AG04450 (cell line): ENCODE data around the gene SF3A1. TPM values are rescaled to one million over a fixed set of nuclear protein-coding genes. Genes with fewer than 3 reads are reported as not detected.

Experiments used
- CTCF ChIA-PET: fragments of 300-600, 350-600 bp; formaldehyde crosslinking; extraction: SDS; loops from one replicate; lab custom pipeline; 2022; ENCODE audit warnings: antibody characterized with exemption, inconsistent platforms; lab: Charles Lee
- POLR2A ChIA-PET: fragments of 350-600 bp; formaldehyde crosslinking; extraction: SDS; loops from one replicate; lab custom pipeline; 2021; ENCODE audit warnings: antibody characterized with exemption, inconsistent platforms; lab: Yijun Ruan, JAX
- DNase-seq: peaks from one replicate; pipeline ENCODE4 v3.0.0-alpha.2; 2011; ENCODE audit warnings: low read depth, low spot score
- H3K27ac ChIP-seq: one replicate; pipeline ENCODE4 v1.5.1; 2012; ENCODE audit warnings: low read depth, low read length, control low read depth
- H3K27me3 ChIP-seq: one replicate; pipeline ENCODE4 v1.6.0; 2012; ENCODE audit warnings: low read length; ENCODE audit not compliant: control insufficient read depth, insufficient read depth
- H3K4me3 ChIP-seq: 2 replicates; pipeline ENCODE4 v1.5.1; 2011; ENCODE audit warnings: mild to moderate bottlenecking, low read depth, low read length, control low read depth
- H3K9me3 ChIP-seq: 2 replicates; pipeline ENCODE4 v1.5.1; 2012; ENCODE audit warnings: low read length; ENCODE audit not compliant: control insufficient read depth, insufficient read depth
- polyA plus RNA-seq: library from polyadenylated mRNA; depleted of rRNA; stranded (reverse); fragments of >200 nt; gene quantifications from 2 replicates; pipeline ENCODE4 v1.2.3, GENCODE V29; 2011; rRNA removed
- TF ChIP-seq, protein P1 (sequence below): IDR thresholded peaks from 2 replicates; pipeline ENCODE4 v1.5.1; 2011; ENCODE audit warnings: low read depth, low read length, control low read depth, inconsistent platforms

SF3A1 gene
- polyA plus RNA-seq, 1 experiment, result 53.1 TPM

DNA sequence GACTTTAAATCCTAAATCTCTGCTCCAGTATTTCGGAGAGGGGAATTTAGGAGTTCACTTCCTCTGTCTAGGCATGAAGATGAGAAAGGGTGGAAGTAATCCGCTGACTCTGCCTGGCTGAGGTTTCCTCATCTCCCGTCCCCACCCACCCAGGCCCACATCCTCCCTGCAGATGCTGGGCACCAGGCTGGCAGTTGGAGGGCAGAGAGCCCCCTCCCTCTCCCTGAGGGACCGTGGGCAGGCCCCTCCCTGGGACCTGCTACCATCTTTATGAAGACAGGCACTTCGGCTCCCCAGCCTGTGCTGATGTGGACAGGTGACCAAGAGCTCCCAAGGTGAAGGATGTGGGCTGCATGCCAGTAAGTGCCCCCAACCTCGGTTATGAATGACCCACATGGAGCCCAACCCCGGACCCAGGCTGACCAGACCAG is 74.1 kb downstream of the SF3A1 start:
- POLR2A ChIA-PET, result no interaction called here
- CTCF ChIA-PET, result interaction anchor here (1.7 kb wide), 1 partner anchor 19 kb away, joined by 7 read pairs; no protein-coding TSS in a partner anchor
- Histone ChIP-seq H3K4me3 (no peak overlapping the region), H3K9me3 (no peaks in the 10 kb centered on the region), H3K27me3 (no peaks in the 10 kb centered on the region), H3K27ac (no peak overlapping the region)
- TF ChIP-seq, protein P1, sequence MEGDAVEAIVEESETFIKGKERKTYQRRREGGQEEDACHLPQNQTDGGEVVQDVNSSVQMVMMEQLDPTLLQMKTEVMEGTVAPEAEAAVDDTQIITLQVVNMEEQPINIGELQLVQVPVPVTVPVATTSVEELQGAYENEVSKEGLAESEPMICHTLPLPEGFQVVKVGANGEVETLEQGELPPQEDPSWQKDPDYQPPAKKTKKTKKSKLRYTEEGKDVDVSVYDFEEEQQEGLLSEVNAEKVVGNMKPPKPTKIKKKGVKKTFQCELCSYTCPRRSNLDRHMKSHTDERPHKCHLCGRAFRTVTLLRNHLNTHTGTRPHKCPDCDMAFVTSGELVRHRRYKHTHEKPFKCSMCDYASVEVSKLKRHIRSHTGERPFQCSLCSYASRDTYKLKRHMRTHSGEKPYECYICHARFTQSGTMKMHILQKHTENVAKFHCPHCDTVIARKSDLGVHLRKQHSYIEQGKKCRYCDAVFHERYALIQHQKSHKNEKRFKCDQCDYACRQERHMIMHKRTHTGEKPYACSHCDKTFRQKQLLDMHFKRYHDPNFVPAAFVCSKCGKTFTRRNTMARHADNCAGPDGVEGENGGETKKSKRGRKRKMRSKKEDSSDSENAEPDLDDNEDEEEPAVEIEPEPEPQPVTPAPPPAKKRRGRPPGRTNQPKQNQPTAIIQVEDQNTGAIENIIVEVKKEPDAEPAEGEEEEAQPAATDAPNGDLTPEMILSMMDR, result no peak
- no peak for DNase-seq

Other genes with a start within 250 kb of the SF3A1 start
- gene LIF, start 110.1 kb downstream of the SF3A1 start, polyA plus RNA-seq, result 53.9 and 121 TPM in 2 replicates
- gene OSM, start 90.0 kb downstream of the SF3A1 start, polyA plus RNA-seq, result not detected in 2 replicates
- 12.0 and 15.3 TPM in 2 replicates for gene CASTOR1, start 67.4 kb downstream of the SF3A1 start, polyA plus RNA-seq
- gene TBC1D10A, start 30.0 kb downstream of the SF3A1 start, polyA plus RNA-seq, result 14.5 and 17.5 TPM in 2 replicates
- 1.6 and 1.8 TPM in 2 replicates for gene CCDC157, start 113 bp upstream of the SF3A1 start, polyA plus RNA-seq
- gene RNF215, start 30.5 kb upstream of the SF3A1 start, polyA plus RNA-seq, result 11.4 and 12.1 TPM in 2 replicates
- 15.8 and 17.7 TPM in 2 replicates for gene SEC14L2, start 40.1 kb upstream of the SF3A1 start, polyA plus RNA-seq
- 4.1 and 4.2 TPM in 2 replicates for gene MTFP1, start 68.9 kb upstream of the SF3A1 start, polyA plus RNA-seq
- not detected in 2 replicates for gene SEC14L3, start 115.1 kb upstream of the SF3A1 start, polyA plus RNA-seq
- not detected in 2 replicates for gene SEC14L4, start 148.8 kb upstream of the SF3A1 start, polyA plus RNA-seq
- 0.06 and 0.19 TPM in 2 replicates for gene SEC14L6, start 189.8 kb upstream of the SF3A1 start, polyA plus RNA-seq
- gene GAL3ST1, start 217.8 kb upstream of the SF3A1 start, polyA plus RNA-seq, result 0.06 and 0.14 TPM in 2 replicates
- gene PES1, start 235.0 kb upstream of the SF3A1 start, polyA plus RNA-seq, result 70.2 and 90.3 TPM in 2 replicates